Endometrium (tissue), 2 donors: ENCODE measurements around the gene CHRNA3.
A peak's percentile ranks its signal among the peaks of the same experiment; 100 is the strongest.

Experiments
- FAIRE-seq: peaks from 2 replicates; lab custom pipeline; 2012; peaks lifted over from hg19 to GRCh38; lab: Jason Lieb, UNC
- donor health status: control.
- donor health status: control.

CHRNA3 gene

GRCh38 chr15:78636378-78636859, 15.6 kb upstream of the CHRNA3 start:
- no peak for FAIRE-seq

- no peak for FAIRE-seq
Observed at GRCh38 chr15:78635346-78635745, 14.6 kb upstream of the CHRNA3 start.

DNA sequence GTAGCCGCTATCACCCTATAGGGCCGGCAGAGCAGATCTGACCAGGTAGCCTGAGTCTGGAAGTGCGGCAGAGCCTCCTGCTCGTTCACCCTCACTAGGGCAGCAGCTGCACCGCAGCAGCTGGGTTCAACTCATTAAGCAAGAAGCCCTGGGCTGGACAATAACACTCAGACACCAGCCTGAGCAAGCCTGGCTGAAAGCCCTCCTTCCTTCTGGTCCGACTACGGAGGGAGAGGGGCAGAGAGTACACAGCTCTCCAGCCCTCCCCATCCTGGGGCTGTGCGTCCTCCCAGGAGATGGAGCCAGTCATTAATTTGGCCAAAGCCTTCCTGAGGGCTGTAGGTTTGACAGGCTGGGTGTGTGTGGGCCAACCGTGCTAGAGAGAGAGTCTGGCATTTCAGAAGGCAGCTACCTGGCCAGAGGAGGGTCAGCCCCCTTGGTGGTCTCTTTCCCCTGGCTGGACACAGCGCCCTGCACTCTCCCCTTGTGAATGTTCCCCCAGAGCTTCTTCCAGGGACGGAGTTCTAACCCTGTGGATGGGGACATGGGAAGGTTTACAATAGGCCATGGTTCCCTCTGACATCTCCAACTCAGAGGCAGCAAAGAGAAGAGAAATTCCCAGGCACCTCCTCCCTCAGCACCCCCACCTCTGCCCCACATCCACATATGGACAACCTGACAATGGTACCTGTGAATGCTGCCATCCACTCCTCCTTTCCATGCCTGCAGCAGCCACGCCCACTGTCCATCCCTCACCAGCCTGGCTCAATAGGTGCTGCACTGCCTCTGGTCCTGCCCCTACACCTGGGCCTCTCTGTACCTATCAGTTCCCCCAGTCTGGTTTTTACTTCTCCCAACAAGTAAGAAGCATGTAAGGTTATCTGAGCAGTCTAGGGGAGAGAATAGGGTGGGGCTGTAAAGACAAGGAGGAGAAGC, 13.7 kb upstream of the CHRNA3 start:
- no peak for FAIRE-seq

DNA sequence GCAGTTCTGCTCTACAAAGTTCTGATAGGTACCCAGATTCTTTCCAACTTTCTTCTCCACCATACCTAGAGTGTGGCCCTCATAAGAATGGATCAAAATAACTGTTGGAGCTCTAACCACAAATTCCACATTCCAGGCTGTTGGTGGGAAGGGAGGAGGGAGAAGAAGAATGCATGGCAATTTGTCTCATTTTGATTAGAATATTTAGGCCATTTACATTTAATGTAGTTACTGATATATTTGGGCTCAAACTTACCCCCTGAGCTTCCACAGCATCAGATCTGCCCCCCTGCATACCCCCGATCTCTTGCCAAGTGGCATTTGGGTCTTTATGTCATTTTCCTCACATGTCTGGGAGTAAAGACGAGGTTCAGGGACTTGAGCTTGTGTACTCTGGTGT, 12.6 kb upstream of the CHRNA3 start:
- no peak for FAIRE-seq

GRCh38 chr15:78630886-78631633, 10.3 kb upstream of the CHRNA3 start:
- FAIRE-seq = no peak

DNA sequence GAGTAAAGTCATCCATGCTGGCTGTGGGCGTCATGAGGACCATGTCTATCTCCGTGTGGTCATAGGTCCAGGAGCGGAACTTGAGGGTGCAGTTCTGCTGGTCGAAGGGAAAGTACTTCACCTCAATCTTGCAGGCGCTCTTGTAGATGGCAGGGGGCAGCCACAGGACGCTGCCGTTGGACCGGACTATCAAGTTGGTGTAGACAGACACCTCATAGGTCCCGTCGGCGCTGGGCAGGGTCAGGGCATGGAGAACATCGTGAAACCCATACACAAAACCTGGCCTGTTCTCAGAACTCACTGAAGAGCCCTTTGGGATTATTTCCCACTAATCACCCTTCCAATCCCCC, 8.9 kb upstream of the CHRNA3 start:
- no peak for FAIRE-seq

DNA sequence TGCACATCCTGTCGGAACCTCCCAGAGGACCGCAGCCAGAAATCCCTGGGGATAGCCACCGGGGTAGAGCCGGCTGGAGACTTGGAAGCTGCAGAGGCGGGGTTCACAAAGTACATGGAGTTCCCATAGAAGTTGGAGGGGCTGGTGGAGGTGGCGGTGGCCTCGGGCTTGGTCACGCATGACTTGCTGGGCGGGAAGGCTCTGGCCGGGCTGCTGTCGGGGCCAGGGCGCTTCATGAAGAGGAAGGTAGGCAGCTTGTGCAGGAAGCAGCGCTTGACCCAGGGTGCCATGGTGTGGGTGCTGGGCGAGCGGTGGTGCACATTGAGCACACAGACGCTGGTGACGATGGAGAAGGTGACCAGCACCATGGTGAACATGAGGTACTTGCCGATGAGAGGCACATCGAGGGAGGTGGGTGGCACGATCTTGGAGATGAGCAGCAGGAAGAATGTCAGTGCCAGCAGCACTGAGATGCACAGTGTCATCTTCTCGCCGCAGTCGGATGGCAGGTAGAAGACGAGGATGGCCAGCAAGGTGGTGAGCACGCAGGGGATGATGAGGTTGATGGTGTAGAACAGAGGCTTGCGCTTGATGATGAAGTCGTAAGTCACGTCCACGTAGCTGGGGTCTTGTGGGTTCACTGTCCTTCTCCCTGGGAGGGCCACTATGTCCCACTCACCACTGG, 8.4 kb upstream of the CHRNA3 start:
- FAIRE-seq = no peak

DNA sequence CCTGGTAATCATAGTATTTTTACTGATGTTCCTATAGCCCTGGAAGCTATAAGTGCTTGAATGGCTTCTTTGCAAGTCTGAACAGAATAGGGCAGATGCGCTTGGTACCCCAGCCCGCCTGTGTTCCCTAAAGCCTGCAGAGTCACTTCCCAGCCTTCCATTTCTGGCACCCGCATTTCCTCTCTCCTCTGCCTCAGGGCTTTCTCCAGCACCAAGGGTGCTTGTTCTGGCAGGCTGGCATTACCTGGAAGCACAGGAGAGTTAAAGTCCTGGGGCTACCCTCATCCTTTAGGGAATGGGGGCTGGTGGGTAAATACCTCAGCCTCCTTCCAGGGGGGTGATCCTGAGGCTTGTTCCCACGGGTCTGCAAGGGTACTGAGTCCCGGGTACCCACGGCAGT, 7.4 kb upstream of the CHRNA3 start:
- FAIRE-seq = no peak

GRCh38 chr15:78627348-78627747, 6.6 kb upstream of the CHRNA3 start:
- no peak for FAIRE-seq

DNA sequence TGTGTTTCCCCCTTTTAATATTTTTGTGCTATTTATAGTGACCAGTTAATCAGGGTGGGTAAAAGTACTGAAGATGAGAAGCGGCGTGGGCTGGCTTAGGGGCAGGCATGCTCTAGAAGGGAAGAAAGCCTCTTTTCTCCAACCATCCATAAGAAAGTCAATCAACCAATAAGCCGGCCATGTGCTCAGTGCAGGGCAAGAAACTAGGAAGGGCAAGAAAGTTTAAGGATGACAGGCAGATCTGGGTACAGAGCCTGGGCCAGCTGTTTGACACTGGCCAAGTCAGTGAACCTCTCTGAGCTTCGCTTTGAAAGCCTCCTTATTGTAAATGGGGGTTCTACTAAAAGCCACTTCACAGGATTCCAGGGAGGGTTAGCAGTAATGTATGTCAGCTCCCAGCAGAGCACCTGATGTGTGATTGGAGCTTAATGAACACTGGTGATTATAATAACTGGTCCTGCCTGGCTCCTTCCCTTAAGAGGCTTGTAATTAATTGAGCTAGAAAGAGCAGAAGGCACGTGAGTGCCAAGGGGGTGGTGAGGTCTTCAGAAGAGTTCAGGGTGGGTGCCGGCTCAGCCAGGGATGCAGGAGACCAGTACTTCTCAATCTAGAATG, 5.7 kb upstream of the CHRNA3 start:
- FAIRE-seq = no peak

DNA sequence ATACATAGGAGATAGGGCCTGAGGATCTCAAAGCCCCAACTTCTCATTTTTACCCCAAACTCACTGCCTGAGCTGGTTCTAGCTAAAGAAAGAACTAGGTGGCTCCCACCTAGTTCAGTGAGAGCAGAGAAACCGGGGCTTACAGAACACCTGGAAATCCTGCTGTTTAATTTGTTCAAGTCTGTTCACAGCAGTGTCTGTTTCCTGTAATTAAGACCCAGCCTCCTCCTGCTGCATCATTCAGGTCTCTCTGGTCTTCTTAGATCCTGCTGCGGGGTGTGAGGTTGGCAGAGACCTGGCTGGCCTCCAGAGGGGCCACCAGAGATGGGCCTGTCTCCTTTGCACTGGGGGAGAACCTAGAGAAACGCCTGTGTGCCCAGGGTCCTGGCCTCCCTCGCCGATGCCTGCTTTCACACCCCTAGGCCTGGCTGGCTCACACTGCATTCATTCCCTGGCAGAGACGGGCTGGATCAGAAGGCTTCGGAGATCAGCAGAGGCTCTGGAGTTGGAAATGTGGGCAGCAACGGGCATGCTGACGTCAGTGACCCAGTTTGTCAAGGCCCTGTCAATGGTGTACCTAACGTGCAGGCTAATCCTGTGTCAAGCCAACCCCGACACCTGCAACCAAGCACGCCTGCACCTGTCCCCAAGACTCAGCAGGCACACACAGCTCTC, 4.9 kb upstream of the CHRNA3 start:
- no peak for FAIRE-seq

- no peak for FAIRE-seq
Observed at GRCh38 chr15:78624651-78625590, 4.1 kb upstream of the CHRNA3 start.

DNA sequence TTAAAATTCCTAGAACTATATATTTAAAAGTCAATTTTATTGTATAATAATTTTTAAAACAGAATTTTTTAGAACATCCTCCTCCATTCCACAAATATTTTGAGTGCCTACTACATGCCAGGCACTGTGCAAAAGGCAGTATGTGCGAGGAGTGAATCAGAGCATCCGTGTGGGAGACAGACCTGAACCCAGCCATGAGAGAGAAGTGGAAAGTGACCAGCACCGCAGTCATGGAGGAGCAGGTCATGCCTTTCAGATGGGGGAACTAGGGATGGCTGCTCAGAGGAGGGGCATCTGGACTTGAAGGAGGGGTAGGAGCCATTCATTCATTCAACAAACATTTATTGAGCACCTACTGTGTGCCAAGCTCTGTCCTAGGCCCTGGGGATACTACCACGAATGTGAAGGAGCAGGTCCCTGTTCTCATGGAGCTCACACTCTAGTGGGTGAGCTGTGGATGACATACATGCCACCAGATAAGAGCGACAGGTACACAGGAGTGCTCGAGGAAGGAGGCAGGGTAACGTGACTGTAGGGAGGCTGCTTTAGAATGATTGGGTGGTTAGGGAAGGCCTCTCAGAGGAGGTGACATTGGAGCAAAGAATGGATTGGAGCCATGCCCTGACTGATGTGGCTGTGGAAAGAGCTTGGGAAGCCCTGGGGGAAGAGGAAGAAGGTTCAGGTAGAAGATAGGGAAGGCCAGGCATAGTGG, 3.1 kb upstream of the CHRNA3 start:
- no peak for FAIRE-seq

- FAIRE-seq = no peak
Observed at GRCh38 chr15:78621810-78622402, 1.1 kb upstream of the CHRNA3 start.

- FAIRE-seq = no peak
Observed at GRCh38 chr15:78620021-78620526, 722 bp downstream of the CHRNA3 start.

DNA sequence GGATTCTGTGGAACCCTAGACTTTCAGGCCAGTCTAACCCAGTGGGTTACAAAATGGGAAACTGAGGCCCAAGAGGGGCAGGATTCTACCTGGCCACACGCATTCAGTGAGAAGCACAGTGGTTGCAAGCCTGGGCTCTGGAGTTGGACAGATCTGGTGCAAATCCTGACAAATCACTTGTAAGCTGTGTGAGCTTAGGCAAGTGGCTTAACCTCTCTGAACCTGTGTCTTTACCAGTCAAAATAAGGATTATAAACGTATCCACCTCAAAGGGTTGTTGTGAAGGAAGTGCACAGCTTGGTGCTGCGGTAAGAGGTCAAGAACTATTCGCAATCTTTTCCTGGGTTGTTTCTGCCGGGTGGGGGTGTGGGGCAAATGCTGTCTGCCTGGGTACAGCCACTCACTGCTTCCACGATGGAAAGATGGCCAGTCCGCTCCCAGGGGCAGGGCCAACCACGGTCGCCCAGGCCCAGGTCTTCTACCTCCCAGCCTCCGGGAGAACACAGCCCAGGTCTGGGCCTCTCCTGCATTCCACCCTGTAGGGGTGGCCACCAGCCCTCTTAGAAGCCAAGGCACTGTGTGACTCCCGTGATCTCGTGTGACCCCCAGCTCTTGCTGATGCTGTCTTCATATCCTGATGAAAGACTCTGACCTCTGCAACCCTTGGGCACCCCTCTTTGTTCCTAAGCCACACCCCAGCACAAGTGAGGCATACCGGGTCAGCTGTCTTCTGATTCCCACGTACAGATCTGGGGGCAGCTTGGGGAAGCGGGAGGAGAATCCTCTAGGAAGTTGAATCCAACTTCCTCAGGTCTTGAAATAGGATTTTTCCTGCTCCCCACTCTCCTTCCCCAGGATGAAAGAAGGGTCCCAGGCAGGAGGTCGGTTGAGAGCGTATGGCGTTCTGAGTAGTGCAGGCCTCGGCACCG, 1.5 kb downstream of the CHRNA3 start:
- FAIRE-seq = no peak

DNA sequence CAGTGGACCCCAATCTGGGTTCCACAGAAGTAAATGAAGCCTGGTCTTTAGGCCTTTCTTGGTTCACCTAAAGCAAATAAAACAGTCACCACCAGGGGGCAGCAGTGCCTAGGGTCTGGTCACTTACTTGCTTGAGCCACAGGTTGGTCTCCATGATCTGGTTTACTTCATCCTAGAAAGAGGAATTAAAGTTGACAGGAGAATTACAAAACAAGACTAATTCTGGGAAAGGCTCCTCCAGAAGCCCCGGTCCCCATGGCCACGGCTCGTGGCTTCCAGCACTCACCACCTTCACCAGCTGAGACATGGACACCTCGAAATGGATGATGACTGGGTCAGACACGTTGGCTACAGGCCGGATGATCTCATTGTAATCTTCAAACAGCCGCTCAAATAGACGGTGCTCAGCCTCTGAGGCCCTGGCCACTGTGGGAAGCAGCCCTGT, 2.3 kb downstream of the CHRNA3 start:
- peak; percentile 93 for FAIRE-seq

- FAIRE-seq = no peak
Observed at GRCh38 chr15:78618064-78618463, 2.7 kb downstream of the CHRNA3 start.
